DMS 273 (cell line): ENCODE measurements around the gene PACC1.
A peak's percentile ranks its signal among the peaks of the same experiment; 100 is the strongest.
"Not testable (repeated sequence)": the region's sequence is repeated elsewhere in the genome, so short reads cannot be mapped to it uniquely, and the experiment has no call there.

Experiments
- DNase-seq: peaks from one replicate; lab custom pipeline; 2025; ENCODE audit not compliant: unreplicated experiment; lab: John Stamatoyannopoulos, UW

Gene PACC1

GRCh38 chr1:212344905-212345304, 69.8 kb downstream of the PACC1 start:
- no peak for DNase-seq

- no peak for DNase-seq
These were observed 73.6 kb downstream of the PACC1 start for GRCh38 chr1:212341090-212341489.

DNA sequence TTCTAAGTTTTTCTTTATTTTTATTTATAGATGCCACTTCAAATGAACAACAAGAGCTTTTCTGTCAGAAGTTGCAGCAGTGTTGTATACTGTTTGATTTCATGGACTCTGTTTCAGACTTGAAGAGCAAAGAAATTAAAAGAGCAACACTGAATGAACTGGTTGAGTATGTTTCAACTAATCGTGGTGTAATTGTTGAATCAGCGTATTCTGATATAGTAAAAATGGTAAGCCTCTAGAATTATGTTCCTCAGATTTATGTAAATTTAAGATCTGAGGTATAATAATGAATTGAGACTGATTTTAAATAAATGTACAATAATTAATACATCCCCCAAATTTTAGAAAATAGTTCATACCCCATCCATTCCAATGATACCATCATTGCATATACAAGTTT, 85.6 kb downstream of the PACC1 start:
- no peak for DNase-seq

- no peak for DNase-seq
These were observed 86.4 kb downstream of the PACC1 start for GRCh38 chr1:212328248-212328647.

- DNase-seq, result no peak
These were observed 88.1 kb downstream of the PACC1 start for GRCh38 chr1:212326541-212326940.

GRCh38 chr1:212323066-212323465, 91.6 kb downstream of the PACC1 start:
- no peak for DNase-seq

- not testable (repeated sequence) for DNase-seq
These were observed 93.7 kb downstream of the PACC1 start for GRCh38 chr1:212321031-212321430.

DNA sequence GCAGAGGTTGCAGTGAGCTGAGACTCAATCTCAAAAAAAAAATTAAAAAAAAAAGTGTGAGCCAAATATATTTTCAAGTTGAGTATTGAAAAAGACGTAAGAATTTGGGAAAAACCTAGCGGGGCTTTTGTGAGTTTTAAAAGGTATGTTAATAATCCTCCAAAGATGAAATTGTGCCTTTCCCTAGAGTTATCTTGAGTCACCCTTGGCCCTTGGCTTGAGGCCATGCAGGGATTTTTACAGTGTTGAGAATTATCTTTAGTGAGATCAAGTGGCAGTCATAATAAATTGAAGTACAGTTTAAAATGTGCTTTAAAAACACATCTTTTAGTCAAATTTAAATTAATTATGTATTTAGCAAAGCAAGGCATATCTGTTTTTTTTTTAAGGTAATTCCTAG, 96.8 kb downstream of the PACC1 start:
- no peak for DNase-seq

DNA sequence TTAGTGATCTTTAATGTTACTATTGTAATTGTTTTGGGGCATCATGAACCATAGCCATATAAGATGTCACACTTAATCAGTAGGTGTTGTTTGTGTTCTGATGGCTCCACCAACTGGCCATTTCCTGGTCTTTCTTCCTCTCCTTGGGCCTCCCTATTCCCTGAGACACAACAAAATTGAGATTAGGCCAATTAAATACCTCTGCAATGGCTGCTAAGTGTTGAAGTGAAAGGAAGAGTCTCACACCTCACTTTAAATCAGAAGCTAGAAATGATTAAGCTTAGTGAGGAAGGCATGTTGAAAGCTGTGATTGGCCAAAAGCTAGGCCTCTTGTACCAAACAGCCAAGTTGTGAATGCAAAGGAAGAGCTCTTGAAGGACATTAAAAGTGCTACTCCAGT, 98.8 kb downstream of the PACC1 start:
- peak; percentile 23 for DNase-seq

DNA sequence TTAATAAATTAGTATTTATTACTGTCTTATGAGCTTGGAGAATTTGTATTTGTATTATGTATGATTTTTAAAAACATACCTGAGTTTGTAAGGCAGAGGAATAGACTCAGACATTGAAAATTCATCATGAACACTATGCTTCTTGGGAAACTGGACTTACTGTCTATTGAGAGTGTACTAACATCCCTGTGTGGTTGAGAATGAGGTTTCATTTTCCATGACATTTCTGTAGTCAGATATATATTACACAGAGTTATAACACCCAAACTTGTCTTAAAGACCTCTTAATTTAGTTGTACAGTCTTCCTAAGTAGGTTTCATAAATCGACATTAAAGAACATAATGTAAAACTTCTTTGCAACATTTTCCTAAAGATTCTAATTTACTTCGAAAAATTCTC, 99.5 kb downstream of the PACC1 start:
- DNase-seq, result no peak
